GM12878 (cell line): ENCODE data around the gene OR8I2. TPM values are rescaled to one million over a fixed set of nuclear protein-coding genes. Genes with fewer than 3 reads are reported as not detected.

ENCODE experiments used
- ATAC-seq: fragments of 200-7000 bp; cut with Tn5 transposase; 3 replicates; pipeline ENCODE4 v1.9.1; 2020; ENCODE audit warnings: mild to moderate bottlenecking, moderate library complexity
- BruUV-seq: library from RNA; stranded (reverse); fragments of 400-500 nt; replicated peaks from 2 replicates; lab custom pipeline; 2021; lab: Mats Ljungman, UMichigan
- CTCF ChIA-PET: fragments of 300-600 bp; sonication (Branson Sonifier 250); formaldehyde crosslinking; extraction: SDS; loops from one replicate; lab custom pipeline; 2021; ENCODE audit warnings: inconsistent platforms; lab: Yijun Ruan, JAX
- POLR2A ChIA-PET: fragments of 350-600 bp; formaldehyde crosslinking; extraction: SDS; loops from one replicate; lab custom pipeline; 2021; ENCODE audit warnings: inconsistent platforms; lab: Charles Lee
- RAD21 ChIA-PET: fragments of 300-600 bp; sonication (Branson Sonifier 250); formaldehyde crosslinking; loops from one replicate; lab custom pipeline; 2023; ENCODE audit warnings: antibody characterized with exemption; ENCODE audit not compliant: unreplicated experiment; lab: Charles Lee
- SMC1A ChIA-PET: fragments of 300-600 bp; sonication (Branson Sonifier 250); formaldehyde crosslinking; loops from one replicate; lab custom pipeline; 2023; ENCODE audit not compliant: unreplicated experiment, uncharacterized antibody; lab: Charles Lee
- DNase-seq: peaks from one replicate; pipeline ENCODE4 v3.0.0-alpha.2; 2011; ENCODE audit warnings: low read depth, low spot score
- FAIRE-seq: peaks from 3 replicates; lab custom pipeline; 2011; peaks lifted over from hg19 to GRCh38; lab: Jason Lieb, UNC
- H2AFZ ChIP-seq: 2 replicates; pipeline ENCODE4 v1.6.0; 2011; ENCODE audit warnings: low read depth, low read length, control low read depth; ENCODE audit not compliant: control insufficient read depth
- H3K27ac ChIP-seq: 2 replicates; pipeline ENCODE4 v1.5.1; 2011; ENCODE audit warnings: control low read depth; ENCODE audit not compliant: control insufficient read depth, insufficient read depth
- H3K27me3 ChIP-seq, 2 experiments: replicated peaks in 1 of 2; 2 replicates each; pipeline versions ENCODE4 v1.6.0 to v1.6.1; 2011; ENCODE audit warnings: low read length in 1 of 2; ENCODE audit not compliant: control insufficient read depth in 2 of 2, insufficient read depth in 2 of 2
- H3K36me3 ChIP-seq, 2 experiments: 2 replicates each; pipeline ENCODE4 v1.5.1; 2011; ENCODE audit warnings: low read length in 1 of 2; ENCODE audit not compliant: control insufficient read depth in 2 of 2, insufficient read depth in 2 of 2
- H3K4me1 ChIP-seq: 2 replicates; pipeline ENCODE4 v1.6.1; 2011; ENCODE audit warnings: mild to moderate bottlenecking, low read length, moderate library complexity, mixed read lengths; ENCODE audit not compliant: control insufficient read depth, insufficient read depth
- H3K4me2 ChIP-seq: 2 replicates; pipeline ENCODE4 v1.6.0; 2011; ENCODE audit warnings: control low read depth; ENCODE audit not compliant: control insufficient read depth, insufficient read depth
- H3K4me3 ChIP-seq: fragments of 200-600 bp; sonication (generic); 2 replicates; pipeline ENCODE4 v1.5.1; 2016
- H3K79me2 ChIP-seq: 2 replicates; pipeline ENCODE4 v1.6.0; 2011; ENCODE audit warnings: low read length; ENCODE audit not compliant: control insufficient read depth, insufficient read depth
- H3K9ac ChIP-seq: 2 replicates; pipeline ENCODE4 v1.8.0; 2011; ENCODE audit warnings: low read length, control low read depth, mixed read lengths; ENCODE audit not compliant: control insufficient read depth, insufficient read depth
- H3K9me3 ChIP-seq: replicated peaks from 3 replicates; pipeline ENCODE4 v1.5.1; 2011; ENCODE audit warnings: mild to moderate bottlenecking, low read length; ENCODE audit not compliant: control insufficient read depth, insufficient read depth
- H4K20me1 ChIP-seq: 2 replicates; pipeline ENCODE4 v1.6.0; 2011; ENCODE audit not compliant: control insufficient read depth, insufficient read depth
- ETV6 ChIP-seq, 2 experiments: fragments of 450-650 bp in 1 of 2; IDR thresholded peaks in 1 of 2; conservative IDR thresholded peaks in 1 of 2; 2 replicates each; pipeline ENCODE4 v1.6.1; 2014; ENCODE audit warnings: antibody characterized with exemption in 1 of 2, borderline replicate concordance in 1 of 2, low read depth in 1 of 2, mild to moderate bottlenecking in 1 of 2, moderate library complexity in 1 of 2
- EZH2 ChIP-seq: IDR thresholded peaks from 2 replicates; pipeline ENCODE4 v1.6.1; 2012; ENCODE audit warnings: low read depth, mild to moderate bottlenecking, control low read depth, inconsistent platforms, low read length, borderline replicate concordance; ENCODE audit not compliant: control insufficient read depth
- GABPA ChIP-seq: IDR thresholded peaks from 2 replicates; pipeline ENCODE4 v1.6.1; 2014; ENCODE audit warnings: antibody characterized with exemption, low read depth, mild to moderate bottlenecking, inconsistent platforms
- IKZF1 ChIP-seq: fragments of 450-650 bp; conservative IDR thresholded peaks from 2 replicates; pipeline ENCODE4 v1.6.1; 2017; ENCODE audit warnings: antibody characterized with exemption, mild to moderate bottlenecking
- IRF4 ChIP-seq: IDR thresholded peaks from 2 replicates; pipeline ENCODE4 v1.6.1; 2011; ENCODE audit warnings: low read depth, low read length
- PAX5 ChIP-seq: IDR thresholded peaks from 2 replicates; pipeline ENCODE4 v1.6.1; 2011; ENCODE audit warnings: low read depth, low read length, borderline replicate concordance
- RFX5 ChIP-seq: IDR thresholded peaks from 2 replicates; pipeline ENCODE4 v1.6.1; 2011; ENCODE audit warnings: low read depth, low read length, improper control_type of control experiment
- STAT3 ChIP-seq: IDR thresholded peaks from 2 replicates; pipeline ENCODE4 v1.6.1; 2011; ENCODE audit warnings: low read depth, low read length, improper control_type of control experiment
- TBL1XR1 ChIP-seq: IDR thresholded peaks from 2 replicates; pipeline ENCODE4 v1.6.1; 2012; ENCODE audit warnings: low read depth, low read length, improper control_type of control experiment
- in situ Hi-C: fragments of 300-500 bp; cut with MboI; formaldehyde crosslinking; loops from 9 replicates; pipeline ENCODE4 v1.14.3; 2018; ENCODE audit warnings: mixed read lengths
- intact Hi-C: fragments of 100-400 bp; cut with micrococcal nuclease; formaldehyde crosslinking; loops from one replicate; pipeline ENCODE4 v1.14.2; 2022; ENCODE audit not compliant: unreplicated experiment
- polyA plus RNA-seq, 11 experiments: library from polyadenylated mRNA; depleted of rRNA in 4 of 11; unstranded in 6 of 11; stranded (reverse) in 5 of 11; fragments of >200 nt; fragmentation: Nextera tagmentation in 4 of 11; fragmentation: Illumina TruSeq in 1 of 11; extraction: Ambion mirVana in 4 of 11; extraction: Trizol in 1 of 11; gene quantifications; 1 replicate in 1 of 11; 2 replicates in 10 of 11; pipeline versions ENCODE4 v1.2.1 to v1.2.3, GENCODE V29; 2011 to 2016; ENCODE audit warnings: inconsistent platforms in 2 of 11, missing spikeins in 2 of 11, low read depth in 1 of 11
- total RNA-seq, 4 experiments: library from RNA; depleted of rRNA in 3 of 4; stranded (reverse); fragments of >200 nt in 3 of 4; fragmentation: Illumina TruSeq in 1 of 4; extraction: Trizol in 1 of 4; gene quantifications; 2 replicates each; pipeline versions ENCODE4 v1.2.1 to v1.2.3, GENCODE V29; 2013 to 2021
- TF ChIP-seq, protein P1 (sequence below): fragments of 450-650 bp; IDR thresholded peaks from 2 replicates; pipeline ENCODE4 v1.6.1; 2017; ENCODE audit warnings: mild to moderate bottlenecking, moderate library complexity
- TF ChIP-seq, protein P2 (sequence below): fragments of 450-650 bp; formaldehyde crosslinking; IDR thresholded peaks from 2 replicates; pipeline ENCODE4 v1.4.0; 2022; ENCODE audit warnings: mild to moderate bottlenecking, moderate library complexity
- TF ChIP-seq, protein P3 (sequence below): fragments of 450-650 bp; IDR thresholded peaks from 2 replicates; pipeline ENCODE4 v1.6.1; 2017; ENCODE audit warnings: low read depth, mild to moderate bottlenecking, moderate library complexity
- TF ChIP-seq, protein P4 (sequence below): fragments of 450-650 bp; conservative IDR thresholded peaks from 2 replicates; pipeline ENCODE4 v1.6.1; 2017; ENCODE audit warnings: mild to moderate bottlenecking, moderate library complexity

The OR8I2 gene
- total and polyA plus RNA-seq, 10 of the 15 experiments (the other 5 are each of a cell fraction or from before 2014, with no cell fraction given): not detected

DNA sequence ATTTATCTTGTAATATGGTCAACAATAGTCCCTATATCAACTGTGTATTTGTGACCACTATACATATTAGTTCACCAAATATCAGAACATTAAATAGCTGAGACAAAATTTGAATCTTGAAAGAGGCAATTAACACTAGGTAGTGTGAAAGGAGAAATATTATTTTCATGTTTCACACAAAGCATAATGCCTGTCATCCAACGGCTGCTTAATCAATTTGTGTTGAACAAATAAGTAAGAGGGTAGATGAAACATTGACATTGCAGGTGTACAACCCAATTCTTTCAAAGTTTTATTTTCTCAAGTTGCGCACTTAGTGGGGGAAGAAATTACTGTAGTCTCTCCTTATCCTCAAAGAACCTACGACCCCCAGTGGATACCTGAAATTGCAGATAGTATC lies 3.4 kb upstream of the OR8I2 start (continued):
- TF ChIP-seq, protein P1, sequence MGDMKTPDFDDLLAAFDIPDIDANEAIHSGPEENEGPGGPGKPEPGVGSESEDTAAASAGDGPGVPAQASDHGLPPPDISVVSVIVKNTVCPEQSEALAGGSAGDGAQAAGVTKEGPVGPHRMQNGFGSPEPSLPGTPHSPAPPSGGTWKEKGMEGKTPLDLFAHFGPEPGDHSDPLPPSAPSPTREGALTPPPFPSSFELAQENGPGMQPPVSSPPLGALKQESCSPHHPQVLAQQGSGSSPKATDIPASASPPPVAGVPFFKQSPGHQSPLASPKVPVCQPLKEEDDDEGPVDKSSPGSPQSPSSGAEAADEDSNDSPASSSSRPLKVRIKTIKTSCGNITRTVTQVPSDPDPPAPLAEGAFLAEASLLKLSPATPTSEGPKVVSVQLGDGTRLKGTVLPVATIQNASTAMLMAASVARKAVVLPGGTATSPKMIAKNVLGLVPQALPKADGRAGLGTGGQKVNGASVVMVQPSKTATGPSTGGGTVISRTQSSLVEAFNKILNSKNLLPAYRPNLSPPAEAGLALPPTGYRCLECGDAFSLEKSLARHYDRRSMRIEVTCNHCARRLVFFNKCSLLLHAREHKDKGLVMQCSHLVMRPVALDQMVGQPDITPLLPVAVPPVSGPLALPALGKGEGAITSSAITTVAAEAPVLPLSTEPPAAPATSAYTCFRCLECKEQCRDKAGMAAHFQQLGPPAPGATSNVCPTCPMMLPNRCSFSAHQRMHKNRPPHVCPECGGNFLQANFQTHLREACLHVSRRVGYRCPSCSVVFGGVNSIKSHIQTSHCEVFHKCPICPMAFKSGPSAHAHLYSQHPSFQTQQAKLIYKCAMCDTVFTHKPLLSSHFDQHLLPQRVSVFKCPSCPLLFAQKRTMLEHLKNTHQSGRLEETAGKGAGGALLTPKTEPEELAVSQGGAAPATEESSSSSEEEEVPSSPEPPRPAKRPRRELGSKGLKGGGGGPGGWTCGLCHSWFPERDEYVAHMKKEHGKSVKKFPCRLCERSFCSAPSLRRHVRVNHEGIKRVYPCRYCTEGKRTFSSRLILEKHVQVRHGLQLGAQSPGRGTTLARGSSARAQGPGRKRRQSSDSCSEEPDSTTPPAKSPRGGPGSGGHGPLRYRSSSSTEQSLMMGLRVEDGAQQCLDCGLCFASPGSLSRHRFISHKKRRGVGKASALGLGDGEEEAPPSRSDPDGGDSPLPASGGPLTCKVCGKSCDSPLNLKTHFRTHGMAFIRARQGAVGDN: no peak
- TF ChIP-seq PAX5 (no peak), IRF4 (no peak), EZH2 (no peak), RFX5 (no peak)
- TF ChIP-seq, protein P2, sequence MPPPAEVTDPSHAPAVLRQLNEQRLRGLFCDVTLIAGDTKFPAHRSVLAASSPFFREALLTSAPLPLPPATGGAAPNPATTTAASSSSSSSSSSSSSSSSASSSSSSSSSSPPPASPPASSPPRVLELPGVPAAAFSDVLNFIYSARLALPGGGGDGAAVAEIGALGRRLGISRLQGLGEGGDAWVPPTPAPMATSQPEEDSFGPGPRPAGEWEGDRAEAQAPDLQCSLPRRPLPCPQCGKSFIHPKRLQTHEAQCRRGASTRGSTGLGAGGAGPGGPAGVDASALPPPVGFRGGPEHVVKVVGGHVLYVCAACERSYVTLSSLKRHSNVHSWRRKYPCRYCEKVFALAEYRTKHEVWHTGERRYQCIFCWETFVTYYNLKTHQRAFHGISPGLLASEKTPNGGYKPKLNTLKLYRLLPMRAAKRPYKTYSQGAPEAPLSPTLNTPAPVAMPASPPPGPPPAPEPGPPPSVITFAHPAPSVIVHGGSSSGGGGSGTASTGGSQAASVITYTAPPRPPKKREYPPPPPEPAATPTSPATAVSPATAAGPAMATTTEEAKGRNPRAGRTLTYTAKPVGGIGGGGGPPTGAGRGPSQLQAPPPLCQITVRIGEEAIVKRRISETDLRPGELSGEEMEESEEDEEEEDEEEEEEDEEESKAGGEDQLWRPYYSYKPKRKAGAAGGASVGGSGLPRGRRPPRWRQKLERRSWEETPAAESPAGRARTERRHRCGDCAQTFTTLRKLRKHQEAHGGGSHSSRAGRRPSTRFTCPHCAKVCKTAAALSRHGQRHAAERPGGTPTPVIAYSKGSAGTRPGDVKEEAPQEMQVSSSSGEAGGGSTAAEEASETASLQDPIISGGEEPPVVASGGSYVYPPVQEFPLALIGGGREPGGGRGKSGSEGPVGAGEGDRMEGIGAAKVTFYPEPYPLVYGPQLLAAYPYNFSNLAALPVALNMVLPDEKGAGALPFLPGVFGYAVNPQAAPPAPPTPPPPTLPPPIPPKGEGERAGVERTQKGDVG (CRISPR knock-in tag): no peak

DNA sequence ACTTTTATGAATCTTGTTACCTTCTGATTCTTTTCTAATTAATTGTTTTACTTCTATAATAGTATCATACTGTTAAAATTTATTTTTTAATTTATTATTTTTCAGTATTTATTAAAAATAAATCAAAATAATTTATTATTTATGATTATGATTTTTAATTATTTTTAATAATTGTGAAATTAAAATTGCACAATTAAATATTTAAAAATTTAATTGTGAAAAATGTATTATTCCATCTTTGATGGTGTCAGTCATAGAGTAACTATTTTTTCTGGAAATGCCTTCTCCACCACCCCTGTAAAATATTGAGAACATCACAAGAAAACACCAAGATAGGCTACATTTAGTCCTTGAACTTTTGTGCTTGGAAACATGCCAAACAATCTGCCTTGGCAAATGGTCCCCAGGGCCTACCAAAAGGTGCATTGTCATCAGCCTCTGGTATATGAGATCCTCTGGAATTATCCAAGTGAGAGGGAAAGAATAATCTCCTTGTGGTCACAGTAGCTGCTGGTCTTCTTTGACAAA lies 10.2 kb downstream of the OR8I2 start, which contains the start of gene OR8H2:
Gene OR8H2, plus strand, starts transcription at position 478 of the 528 bp plus-strand sequence. CDS start 1,356 bp downstream, outside the sequence.
- Histone ChIP-seq H3K9ac (no peak within 1 kb of the TSS), H3K27me3 (no peaks in the 10 kb centered on the region), H2AFZ (no peak within 1 kb of the TSS), H3K27ac (no peak within 1 kb of the TSS), H4K20me1 (no peaks in the 10 kb centered on the region), H3K4me2 (no peak within 1 kb of the TSS), H3K36me3 (no peaks in the 10 kb centered on the region), H3K4me1 (no peaks in the 10 kb centered on the region), H3K4me3 (no peak within 1 kb of the TSS), H3K9me3 (no peaks in the 10 kb centered on the region), H3K79me2 (no peaks in the 10 kb centered on the region)
- ChIA-PET RAD21 (no interaction called here), CTCF (no interaction called here), POLR2A (no interaction called here), SMC1A (no interaction called here)
- intact Hi-C loops (no loop called here), in situ Hi-C loops (no loop called here)
- no TSS peak for BruUV-seq
- ATAC-seq (no peak), DNase-seq (no peak), FAIRE-seq (no peak)
- TF ChIP-seq IKZF1 (no peak), GABPA (no peak), ETV6 (conservative IDR thresholded peaks at IDR 0.05 in 1 of 2, IDR thresholded peaks at IDR 0.05 in 1 of 2; ENCODE audit: borderline replicate concordance in 1 of 2, low read depth in 1 of 2) (no peak), TBL1XR1 (no peak), STAT3 (no peak)
- TF ChIP-seq, protein P3, sequence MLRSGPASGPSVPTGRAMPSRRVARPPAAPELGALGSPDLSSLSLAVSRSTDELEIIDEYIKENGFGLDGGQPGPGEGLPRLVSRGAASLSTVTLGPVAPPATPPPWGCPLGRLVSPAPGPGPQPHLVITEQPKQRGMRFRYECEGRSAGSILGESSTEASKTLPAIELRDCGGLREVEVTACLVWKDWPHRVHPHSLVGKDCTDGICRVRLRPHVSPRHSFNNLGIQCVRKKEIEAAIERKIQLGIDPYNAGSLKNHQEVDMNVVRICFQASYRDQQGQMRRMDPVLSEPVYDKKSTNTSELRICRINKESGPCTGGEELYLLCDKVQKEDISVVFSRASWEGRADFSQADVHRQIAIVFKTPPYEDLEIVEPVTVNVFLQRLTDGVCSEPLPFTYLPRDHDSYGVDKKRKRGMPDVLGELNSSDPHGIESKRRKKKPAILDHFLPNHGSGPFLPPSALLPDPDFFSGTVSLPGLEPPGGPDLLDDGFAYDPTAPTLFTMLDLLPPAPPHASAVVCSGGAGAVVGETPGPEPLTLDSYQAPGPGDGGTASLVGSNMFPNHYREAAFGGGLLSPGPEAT: no peak
- TF ChIP-seq, protein P4, sequence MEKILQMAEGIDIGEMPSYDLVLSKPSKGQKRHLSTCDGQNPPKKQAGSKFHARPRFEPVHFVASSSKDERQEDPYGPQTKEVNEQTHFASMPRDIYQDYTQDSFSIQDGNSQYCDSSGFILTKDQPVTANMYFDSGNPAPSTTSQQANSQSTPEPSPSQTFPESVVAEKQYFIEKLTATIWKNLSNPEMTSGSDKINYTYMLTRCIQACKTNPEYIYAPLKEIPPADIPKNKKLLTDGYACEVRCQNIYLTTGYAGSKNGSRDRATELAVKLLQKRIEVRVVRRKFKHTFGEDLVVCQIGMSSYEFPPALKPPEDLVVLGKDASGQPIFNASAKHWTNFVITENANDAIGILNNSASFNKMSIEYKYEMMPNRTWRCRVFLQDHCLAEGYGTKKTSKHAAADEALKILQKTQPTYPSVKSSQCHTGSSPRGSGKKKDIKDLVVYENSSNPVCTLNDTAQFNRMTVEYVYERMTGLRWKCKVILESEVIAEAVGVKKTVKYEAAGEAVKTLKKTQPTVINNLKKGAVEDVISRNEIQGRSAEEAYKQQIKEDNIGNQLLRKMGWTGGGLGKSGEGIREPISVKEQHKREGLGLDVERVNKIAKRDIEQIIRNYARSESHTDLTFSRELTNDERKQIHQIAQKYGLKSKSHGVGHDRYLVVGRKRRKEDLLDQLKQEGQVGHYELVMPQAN: no peak
